LoVo (cell line): Measurements from ENCODE around the gene MPPED1.

ENCODE experiments used
- DNase-seq: peaks from one replicate; pipeline ENCODE4 v3.0.0-alpha.2; 2016; ENCODE audit warnings: low spot score

Gene MPPED1

GRCh38 chr22:43498856-43499253, 87.0 kb downstream of the MPPED1 start:
- no peak for DNase-seq

GRCh38 chr22:43500792-43501785, 89.3 kb downstream of the MPPED1 start:
- no peak for DNase-seq

GRCh38 chr22:43501878-43502277, 90.1 kb downstream of the MPPED1 start:
- no peak for DNase-seq

GRCh38 chr22:43502306-43502874, 90.6 kb downstream of the MPPED1 start:
- no peak for DNase-seq

- DNase-seq, result no peak
Observed at GRCh38 chr22:43504068-43504467, 92.3 kb downstream of the MPPED1 start.

- no peak for DNase-seq
Observed at GRCh38 chr22:43504666-43505261, 93.0 kb downstream of the MPPED1 start.

GRCh38 chr22:43505423-43505822, 93.6 kb downstream of the MPPED1 start:
- DNase-seq, result no peak

- DNase-seq, result no peak
Observed at GRCh38 chr22:43505896-43506295, 94.1 kb downstream of the MPPED1 start.

- no peak for DNase-seq
Observed at GRCh38 chr22:43506487-43506886, 94.7 kb downstream of the MPPED1 start.

GRCh38 chr22:43507235-43507634, 95.4 kb downstream of the MPPED1 start:
- DNase-seq, result no peak

- no peak for DNase-seq
Observed at GRCh38 chr22:43508489-43508888, 96.7 kb downstream of the MPPED1 start.

- no peak for DNase-seq
Observed at GRCh38 chr22:43509337-43509736, 97.5 kb downstream of the MPPED1 start.

- no peak for DNase-seq
Observed at GRCh38 chr22:43510281-43511070, 98.7 kb downstream of the MPPED1 start.

GRCh38 chr22:43511276-43511910, 99.6 kb downstream of the MPPED1 start:
- no peak for DNase-seq

- no peak for DNase-seq
Observed at GRCh38 chr22:43512279-43512678, 100.5 kb downstream of the MPPED1 start.

- DNase-seq, result no peak
Observed at GRCh38 chr22:43514476-43515157, 102.8 kb downstream of the MPPED1 start.

- DNase-seq, result no peak
Observed at GRCh38 chr22:43515411-43515810, 103.6 kb downstream of the MPPED1 start.

- no peak for DNase-seq
Observed at GRCh38 chr22:43515902-43516301, 104.1 kb downstream of the MPPED1 start.

GRCh38 chr22:43516386-43516785, 104.6 kb downstream of the MPPED1 start:
- DNase-seq, result no peak

- no peak for DNase-seq
Observed at GRCh38 chr22:43516996-43517635, 105.3 kb downstream of the MPPED1 start.

GRCh38 chr22:43520632-43521039, 108.8 kb downstream of the MPPED1 start:
- no peak for DNase-seq
